K562 (cell line): Measurements from ENCODE around the gene TAF9. TPM values are rescaled to one million over a fixed set of nuclear protein-coding genes. Genes with fewer than 3 reads are reported as not detected.

Experiments used
- CHD1 ChIP-seq: fragments of 200-600 bp; sonication (generic); IDR thresholded peaks from one replicate; pipeline ENCODE4 v1.6.1; 2012; ENCODE audit warnings: mild to moderate bottlenecking, moderate library complexity, low read length, inconsistent platforms
- ERF ChIP-seq: fragments of 450-650 bp; formaldehyde crosslinking; IDR thresholded peaks from 2 replicates; pipeline ENCODE4 v1.4.0; 2020; ENCODE audit warnings: mild to moderate bottlenecking, mixed read lengths
- HIVEP1 ChIP-seq: fragments of 250-450 bp; sonication (Bioruptor Pico); IDR thresholded peaks from 2 replicates; pipeline ENCODE4 v1.4.0; 2020; ENCODE audit warnings: mild to moderate bottlenecking
- PHF8 ChIP-seq: fragments of 200-600 bp; sonication (generic); IDR thresholded peaks from 2 replicates; pipeline ENCODE4 v1.6.1; 2012; ENCODE audit warnings: mixed run types, mild to moderate bottlenecking, inconsistent platforms, low read length, moderate library complexity, borderline replicate concordance
- SMAD3 ChIP-seq: fragments of 450-650 bp; formaldehyde crosslinking; conservative IDR thresholded peaks from 2 replicates; pipeline ENCODE4 v1.4.0; 2020; ENCODE audit warnings: mild to moderate bottlenecking
- SMARCA4 ChIP-seq: fragments of 450-650 bp; IDR thresholded peaks from 2 replicates; pipeline ENCODE4 v1.6.1; 2016
- TAF1 ChIP-seq: IDR thresholded peaks from 2 replicates; pipeline ENCODE4 v1.6.1; 2011; ENCODE audit warnings: mild to moderate bottlenecking, low read length, moderate library complexity; ENCODE audit not compliant: insufficient read depth, control insufficient read depth, severe bottlenecking; ENCODE audit errors: extremely low read depth
- ZNF263 ChIP-seq: sonication (generic); formaldehyde crosslinking; IDR thresholded peaks from 2 replicates; pipeline ENCODE4 v1.8.0; 2022; ENCODE audit warnings: mild to moderate bottlenecking, missing genetic modification reagents, borderline replicate concordance
- ZNF644 ChIP-seq: fragments of 200-800 bp; sonication (Bioruptor generic); IDR thresholded peaks from 2 replicates; pipeline ENCODE4 v1.6.1; 2016; ENCODE audit warnings: low read depth, missing genetic modification characterization, missing compliant biosample characterization
- ZNF79 ChIP-seq: fragments of 250-450 bp; sonication (Bioruptor Pico); IDR thresholded peaks from 2 replicates; pipeline ENCODE4 v1.4.0; 2020; ENCODE audit warnings: low read depth, mild to moderate bottlenecking, moderate library complexity
- polyA plus RNA-seq, 8 experiments: library from polyadenylated mRNA; depleted of rRNA in 4 of 8; stranded (reverse) in 5 of 8; unstranded in 3 of 8; fragments of >200 nt; fragmentation: Nextera tagmentation in 2 of 8; fragmentation: Illumina TruSeq in 1 of 8; extraction: Ambion mirVana in 2 of 8; extraction: Trizol in 1 of 8; gene quantifications; 2 replicates each; pipeline versions ENCODE4 v1.2.1 to v1.2.3, GENCODE V29; 2011 to 2014; ENCODE audit warnings: inconsistent platforms in 1 of 8, missing spikeins in 1 of 8
- total RNA-seq, 7 experiments: library from RNA; depleted of rRNA in 6 of 7; stranded (reverse); fragments of >200 nt in 6 of 7; fragmentation: Illumina TruSeq in 2 of 7; extraction: Trizol in 2 of 7; gene quantifications; 2 replicates each; pipeline versions ENCODE4 v1.2.1 to v1.2.3, GENCODE V29; 2011 to 2021; ENCODE audit warnings: low replicate concordance in 1 of 7
- TF ChIP-seq, protein P1 (sequence below), 2 experiments: fragments of 450-650 bp; IDR thresholded peaks; 2 replicates each; pipeline ENCODE4 v1.6.1; 2016; ENCODE audit warnings: mild to moderate bottlenecking in 2 of 2, borderline replicate concordance in 1 of 2, low read depth in 1 of 2, moderate library complexity in 1 of 2
- TF ChIP-seq, protein P2 (sequence below): sonication (generic); formaldehyde crosslinking; IDR thresholded peaks from 2 replicates; pipeline ENCODE4 v1.9.0; 2022; ENCODE audit warnings: mild to moderate bottlenecking, missing genetic modification reagents
- TF ChIP-seq, protein P3 (sequence below): fragments of 250-450 bp; sonication (Bioruptor Pico); IDR thresholded peaks from 2 replicates; pipeline ENCODE4 v1.8.0; 2021; ENCODE audit warnings: moderate library complexity, mild to moderate bottlenecking, inconsistent platforms
- TF ChIP-seq, protein P4 (sequence below): IDR thresholded peaks from 2 replicates; pipeline ENCODE4 v1.6.1; 2016; ENCODE audit warnings: missing genetic modification characterization, missing compliant biosample characterization

TAF9 gene
- total and polyA plus RNA-seq, 9 of the 15 experiments (the other 6 are each of a cell fraction or from before 2014, with no cell fraction given): 119 to 566 (median 207) TPM

DNA sequence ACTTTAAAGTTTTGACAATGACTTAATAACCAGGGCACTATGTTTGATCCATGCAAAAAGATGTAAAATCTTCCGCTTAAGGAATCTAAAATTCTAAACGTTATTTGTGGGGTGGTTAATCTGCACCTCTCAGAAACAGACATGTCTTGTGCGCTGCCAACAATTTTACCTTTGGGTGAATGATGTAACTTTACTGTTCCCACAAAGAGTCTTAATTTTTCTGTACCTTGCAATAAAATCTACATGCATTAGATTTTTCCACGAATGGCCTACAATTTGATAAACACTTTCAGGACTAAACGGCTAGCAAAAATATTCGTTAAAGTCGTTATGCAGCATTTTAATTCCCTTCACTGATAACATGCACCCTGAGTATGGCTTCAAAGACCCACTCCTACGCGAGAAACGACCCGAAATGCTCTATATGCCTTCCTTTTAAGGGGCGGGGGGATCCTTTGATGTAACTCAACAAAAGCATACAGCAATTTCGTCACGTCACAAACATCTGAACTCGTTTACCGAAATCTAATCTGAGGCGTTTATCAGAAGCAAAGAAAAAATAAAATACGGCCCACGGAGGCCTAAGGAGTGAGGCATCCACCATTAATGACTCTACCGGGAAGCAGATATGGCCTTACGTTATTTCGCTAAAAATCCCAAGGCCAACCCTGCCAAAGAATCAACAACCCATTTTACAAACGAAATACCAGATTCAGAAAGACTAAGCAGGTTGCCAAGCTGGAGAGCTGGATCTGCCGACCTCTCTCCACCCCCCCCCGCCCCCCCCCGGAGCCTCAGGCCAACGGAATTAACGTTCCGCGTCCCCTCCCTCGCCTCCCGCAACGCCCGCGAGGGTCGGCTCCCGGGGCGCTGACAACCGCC, 621 bp downstream of the TAF9 start (continued):
- TF ChIP-seq, protein P1, sequence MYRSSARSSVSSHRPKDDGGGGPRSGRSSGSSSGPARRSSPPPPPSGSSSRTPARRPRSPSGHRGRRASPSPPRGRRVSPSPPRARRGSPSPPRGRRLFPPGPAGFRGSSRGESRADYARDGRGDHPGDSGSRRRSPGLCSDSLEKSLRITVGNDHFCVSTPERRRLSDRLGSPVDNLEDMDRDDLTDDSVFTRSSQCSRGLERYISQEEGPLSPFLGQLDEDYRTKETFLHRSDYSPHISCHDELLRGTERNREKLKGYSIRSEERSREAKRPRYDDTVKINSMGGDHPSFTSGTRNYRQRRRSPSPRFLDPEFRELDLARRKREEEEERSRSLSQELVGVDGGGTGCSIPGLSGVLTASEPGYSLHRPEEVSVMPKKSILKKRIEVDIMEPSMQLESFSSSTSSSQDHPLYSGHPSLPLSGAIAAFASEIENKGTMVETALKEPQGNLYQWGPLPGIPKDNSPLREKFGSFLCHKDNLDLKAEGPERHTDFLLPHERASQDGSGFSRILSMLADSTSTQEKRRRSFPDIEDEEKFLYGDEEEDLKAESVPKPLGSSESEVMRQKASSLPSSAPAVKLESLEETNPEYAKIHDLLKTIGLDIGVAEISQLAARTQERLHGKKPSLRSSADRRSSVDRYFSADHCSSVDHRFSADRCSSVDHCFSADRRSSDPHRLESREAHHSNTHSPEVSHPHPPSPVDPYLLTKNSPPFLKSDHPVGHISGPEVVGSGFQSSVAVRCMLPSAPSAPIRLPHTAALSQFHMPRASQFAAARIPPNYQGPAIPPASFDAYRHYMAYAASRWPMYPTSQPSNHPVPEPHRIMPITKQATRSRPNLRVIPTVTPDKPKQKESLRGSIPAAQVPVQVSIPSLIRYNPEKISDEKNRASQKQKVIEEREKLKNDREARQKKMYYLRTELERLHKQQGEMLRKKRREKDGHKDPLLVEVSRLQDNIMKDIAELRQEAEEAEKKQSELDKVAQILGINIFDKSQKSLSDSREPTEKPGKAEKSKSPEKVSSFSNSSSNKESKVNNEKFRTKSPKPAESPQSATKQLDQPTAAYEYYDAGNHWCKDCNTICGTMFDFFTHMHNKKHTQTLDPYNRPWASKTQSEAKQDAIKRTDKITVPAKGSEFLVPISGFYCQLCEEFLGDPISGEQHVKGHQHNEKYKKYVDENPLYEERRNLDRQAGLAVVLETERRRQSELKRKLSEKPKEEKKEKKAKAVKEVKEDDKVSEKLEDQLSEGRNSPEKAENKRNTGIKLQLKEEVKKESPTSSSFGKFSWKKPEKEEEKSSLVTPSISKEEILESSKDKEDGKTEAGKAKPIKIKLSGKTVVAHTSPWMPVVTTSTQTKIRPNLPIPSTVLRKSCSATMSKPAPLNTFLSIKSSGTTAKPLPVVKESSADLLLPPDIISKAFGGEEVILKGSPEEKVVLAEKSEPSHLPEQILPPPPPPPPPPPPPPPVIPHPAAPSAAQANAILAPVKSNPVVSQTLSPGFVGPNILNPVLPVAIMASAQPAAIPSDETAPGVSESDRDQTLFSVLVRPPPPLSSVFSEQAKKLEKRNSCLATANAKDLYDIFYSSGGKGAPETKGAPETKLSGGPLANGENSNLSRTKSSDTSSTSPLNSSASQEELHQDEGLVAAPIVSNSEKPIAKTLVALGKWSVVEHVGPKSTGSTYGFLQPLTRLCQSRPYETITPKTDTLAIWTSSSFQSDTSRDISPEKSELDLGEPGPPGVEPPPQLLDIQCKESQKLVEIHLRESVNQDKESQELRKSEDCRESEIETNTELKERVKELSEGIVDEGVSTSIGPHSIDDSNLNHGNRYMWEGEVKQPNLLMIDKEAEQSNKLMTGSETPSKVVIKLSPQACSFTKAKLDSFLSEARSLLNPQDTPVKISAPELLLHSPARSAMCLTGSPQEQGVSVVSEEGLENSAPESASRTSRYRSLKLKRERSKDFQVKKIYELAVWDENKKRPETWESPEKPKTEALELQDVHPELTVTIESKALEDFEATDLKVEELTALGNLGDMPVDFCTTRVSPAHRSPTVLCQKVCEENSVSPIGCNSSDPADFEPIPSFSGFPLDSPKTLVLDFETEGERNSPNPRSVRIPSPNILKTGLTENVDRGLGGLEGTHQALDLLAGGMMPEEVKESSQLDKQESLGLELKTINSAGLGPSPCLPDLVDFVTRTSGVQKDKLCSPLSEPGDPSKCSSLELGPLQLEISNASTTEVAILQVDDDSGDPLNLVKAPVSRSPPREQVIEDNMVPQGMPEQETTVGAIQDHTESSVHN (IDR thresholded peaks at IDR 0.05; ENCODE audit: borderline replicate concordance in 1 of 2, low read depth in 1 of 2): 0 out of 4 replicates have a peak, but pooled peaks of 1 of the 2 experiments have one; percentile 9
- TF ChIP-seq HIVEP1 (CRISPR knock-in tag): 0 out of 2 replicates have a peak, but pooled peaks have one; percentile 1
- TF ChIP-seq, protein P2, sequence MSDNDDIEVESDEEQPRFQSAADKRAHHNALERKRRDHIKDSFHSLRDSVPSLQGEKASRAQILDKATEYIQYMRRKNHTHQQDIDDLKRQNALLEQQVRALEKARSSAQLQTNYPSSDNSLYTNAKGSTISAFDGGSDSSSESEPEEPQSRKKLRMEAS (CRISPR knock-in tag): no peak
- TF ChIP-seq, protein P3, sequence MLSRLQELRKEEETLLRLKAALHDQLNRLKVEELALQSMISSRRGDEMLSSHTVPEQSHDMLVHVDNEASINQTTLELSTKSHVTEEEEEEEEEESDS (CRISPR knock-in tag): no peak
- TF ChIP-seq PHF8: peak; percentile 7; the same call in 1 of the 2 replicates
- TF ChIP-seq ZNF644 (tag): 0 out of 2 replicates have a peak, but pooled peaks have one; percentile 14
- TF ChIP-seq SMAD3 (CRISPR knock-in tag): no peak
- TF ChIP-seq TAF1: peak; percentile 13
- TF ChIP-seq, protein P4, sequence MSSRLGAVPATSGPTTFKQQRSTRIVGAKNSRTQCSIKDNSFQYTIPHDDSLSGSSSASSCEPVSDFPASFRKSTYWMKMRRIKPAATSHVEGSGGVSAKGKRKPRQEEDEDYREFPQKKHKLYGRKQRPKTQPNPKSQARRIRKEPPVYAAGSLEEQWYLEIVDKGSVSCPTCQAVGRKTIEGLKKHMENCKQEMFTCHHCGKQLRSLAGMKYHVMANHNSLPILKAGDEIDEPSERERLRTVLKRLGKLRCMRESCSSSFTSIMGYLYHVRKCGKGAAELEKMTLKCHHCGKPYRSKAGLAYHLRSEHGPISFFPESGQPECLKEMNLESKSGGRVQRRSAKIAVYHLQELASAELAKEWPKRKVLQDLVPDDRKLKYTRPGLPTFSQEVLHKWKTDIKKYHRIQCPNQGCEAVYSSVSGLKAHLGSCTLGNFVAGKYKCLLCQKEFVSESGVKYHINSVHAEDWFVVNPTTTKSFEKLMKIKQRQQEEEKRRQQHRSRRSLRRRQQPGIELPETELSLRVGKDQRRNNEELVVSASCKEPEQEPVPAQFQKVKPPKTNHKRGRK (tag): no peak
- no peak for TF ChIP-seq ZNF79 (CRISPR knock-in tag)
- TF ChIP-seq CHD1: no peak
- TF ChIP-seq SMARCA4: peak; percentile 48; the same call in 1 of the 2 replicates
- peak; percentile 52; the same call in 1 of the 2 replicates for TF ChIP-seq ZNF263 (CRISPR knock-in tag)
- TF ChIP-seq ERF: no peak
